Fibroblast of skin of left biceps (primary cell): ENCODE measurements around the gene TMC3.
"Not testable (repeated sequence)": the region's sequence is repeated elsewhere in the genome, so short reads cannot be mapped to it uniquely, and the experiment has no call there.

ENCODE experiments used
- DNase-seq, 2 experiments: peaks; one replicate each; pipeline ENCODE4 v3.0.0-alpha.2; 2013; ENCODE audit warnings: low read depth in 2 of 2

Gene TMC3

GRCh38 chr15:81384891-81385720, 11.1 kb upstream of the TMC3 start:
- DNase-seq, result no peak

DNA sequence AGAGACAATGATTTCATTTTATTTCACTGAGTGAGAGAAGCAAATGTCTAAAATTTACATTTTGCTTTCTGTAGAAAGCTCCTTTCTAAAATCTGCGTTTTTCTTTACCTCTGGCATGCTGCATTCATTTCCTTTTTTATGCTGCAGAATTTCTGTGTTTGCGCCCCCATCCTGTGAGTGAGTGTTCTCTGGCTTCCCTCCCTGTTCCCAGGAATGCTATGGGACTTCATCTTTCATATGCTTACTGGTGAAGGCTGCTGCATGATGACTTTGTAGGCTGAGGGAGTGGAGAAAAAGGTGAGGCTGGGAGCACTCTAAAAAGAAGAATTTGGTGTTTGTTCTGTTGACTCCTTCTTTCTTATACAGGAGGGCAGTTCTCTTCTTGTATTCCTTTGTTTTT, 7.7 kb upstream of the TMC3 start:
- DNase-seq, result no peak

DNA sequence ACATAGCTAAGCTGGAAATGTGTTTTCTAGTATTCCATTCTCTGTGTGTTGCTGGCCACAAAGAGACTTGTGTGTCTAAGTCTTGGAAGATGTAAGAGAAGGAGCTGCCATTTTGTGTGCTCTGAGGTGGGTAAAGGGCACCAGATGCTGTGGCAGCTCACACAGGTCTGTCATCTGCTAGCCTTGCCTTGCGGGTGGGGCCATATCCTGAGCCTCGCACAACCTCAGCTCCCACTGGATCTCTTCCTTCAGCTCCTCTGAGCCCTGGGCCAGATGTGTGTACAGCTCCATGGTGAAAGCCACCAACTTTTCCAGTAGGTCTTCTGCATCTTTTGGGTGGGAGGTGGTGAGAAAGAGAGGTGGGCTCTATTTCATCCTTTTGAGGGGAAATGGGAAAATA, 6.7 kb upstream of the TMC3 start:
- DNase-seq, result no peak

DNA sequence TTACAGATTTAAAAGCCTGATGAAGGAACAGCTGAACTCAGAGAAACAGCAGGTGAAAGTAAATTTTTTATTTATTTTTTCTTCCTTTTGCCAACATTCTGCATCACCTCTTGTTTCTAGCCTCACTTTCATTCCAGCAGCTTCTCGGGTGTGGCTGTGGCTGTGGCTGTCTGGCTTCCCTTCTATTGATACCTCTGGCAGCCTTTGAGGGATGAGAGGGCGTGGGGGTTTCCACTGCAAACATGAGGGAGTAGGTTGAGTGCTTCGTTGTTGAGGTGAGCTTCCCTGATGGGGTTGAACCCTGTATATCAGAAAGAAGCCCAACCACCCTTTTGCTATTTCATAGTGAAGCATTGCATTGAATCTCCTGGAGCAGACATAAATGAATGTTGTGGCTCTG, 6.2 kb upstream of the TMC3 start:
- no peak for DNase-seq

GRCh38 chr15:81379269-81379668, 5.3 kb upstream of the TMC3 start:
- no peak for DNase-seq

GRCh38 chr15:81378443-81378842, 4.4 kb upstream of the TMC3 start:
- DNase-seq, result no peak

DNA sequence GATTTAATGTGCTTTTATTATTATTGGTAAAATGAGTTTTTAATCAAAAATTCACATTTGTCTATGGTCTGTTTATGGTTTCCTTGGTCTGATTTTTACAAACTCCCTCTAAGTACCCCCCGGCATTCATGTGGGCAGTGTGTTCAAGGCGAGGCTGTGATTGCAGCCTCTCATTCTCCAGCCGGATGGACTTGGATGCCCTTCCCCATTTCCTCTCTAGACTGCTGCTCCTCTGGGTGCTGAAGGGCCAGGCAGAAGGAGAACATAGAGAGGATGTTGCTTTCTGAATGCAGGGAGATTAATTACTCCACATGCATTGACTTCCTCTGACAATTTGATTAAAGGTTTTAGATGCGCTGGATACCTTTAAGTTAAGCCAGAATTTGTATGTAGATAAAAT, 3.9 kb upstream of the TMC3 start:
- DNase-seq, result no peak

- DNase-seq, result no peak
These were observed 2.2 kb upstream of the TMC3 start for GRCh38 chr15:81376231-81376630.

GRCh38 chr15:81375461-81375860, 1.4 kb upstream of the TMC3 start:
- DNase-seq, result no peak

- no peak for DNase-seq
These were observed 837 bp downstream of the TMC3 start for GRCh38 chr15:81373176-81373575.

DNA sequence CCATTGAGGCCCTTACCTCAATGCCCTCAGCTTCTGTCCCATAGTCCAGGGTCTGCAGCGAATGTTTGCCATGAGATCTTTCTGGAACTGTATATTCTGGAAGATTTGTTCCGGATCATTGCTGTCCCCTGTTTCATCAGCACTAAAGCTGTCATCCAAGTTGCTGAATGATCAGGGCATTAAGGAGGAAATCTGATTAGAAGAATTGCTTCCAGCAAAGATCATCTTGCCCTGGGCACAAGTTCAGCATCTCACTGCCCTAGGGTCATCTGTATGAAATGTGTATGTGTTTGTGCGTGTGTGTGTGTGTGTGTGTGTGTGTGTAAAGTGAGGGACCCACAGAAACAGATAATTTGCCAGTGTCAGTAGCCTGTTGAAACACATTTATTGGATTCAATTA, 1.4 kb downstream of the TMC3 start:
- DNase-seq, result no peak

GRCh38 chr15:81363718-81364500, 10.1 kb downstream of the TMC3 start:
- no peak for DNase-seq

GRCh38 chr15:81363276-81363675, 10.7 kb downstream of the TMC3 start:
- DNase-seq, result no peak

- DNase-seq, result no peak
These were observed 11.2 kb downstream of the TMC3 start for GRCh38 chr15:81362790-81363189.

- DNase-seq, result no peak
These were observed 12.1 kb downstream of the TMC3 start for GRCh38 chr15:81361891-81362290.

DNA sequence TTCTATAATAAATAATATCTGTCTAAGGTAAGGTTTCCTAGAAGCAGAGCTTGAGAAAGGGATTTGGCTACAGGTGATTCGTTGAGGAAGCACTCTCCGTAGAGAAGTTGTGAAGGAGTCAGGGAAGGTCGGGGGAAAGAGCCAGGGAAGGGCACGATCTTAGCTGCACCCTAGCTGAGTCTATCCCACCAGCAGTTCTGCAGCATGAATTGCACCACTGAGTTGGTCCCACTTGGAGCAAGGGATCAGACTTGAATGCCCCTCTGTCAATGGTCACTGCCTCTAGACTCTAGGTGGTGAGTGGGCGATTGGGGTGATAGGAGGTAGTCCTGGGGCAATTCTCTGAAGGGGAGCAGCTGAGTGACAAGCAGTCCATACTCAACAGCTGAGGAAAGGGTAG, 13.5 kb downstream of the TMC3 start:
- DNase-seq, result no peak

DNA sequence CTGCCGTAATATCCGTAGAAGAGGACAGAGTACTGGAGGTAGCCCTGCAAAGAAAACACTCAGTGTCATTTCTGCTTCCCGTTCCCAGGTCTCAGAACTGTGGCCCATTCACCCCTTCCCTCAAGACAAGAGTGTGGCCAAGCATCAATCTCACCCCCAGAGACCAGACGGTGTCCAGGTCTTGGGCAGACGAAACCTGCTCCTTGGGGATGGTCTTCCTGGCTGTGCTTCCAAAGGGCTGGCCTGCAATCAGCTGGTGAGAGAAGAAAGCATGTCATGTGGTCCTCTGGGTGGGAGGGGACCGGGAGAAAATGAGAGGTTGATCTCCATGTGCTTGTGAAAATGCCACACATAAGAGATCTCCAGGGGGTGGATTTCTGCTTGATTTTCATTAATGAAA, 15.8 kb downstream of the TMC3 start:
- DNase-seq, result no peak

DNA sequence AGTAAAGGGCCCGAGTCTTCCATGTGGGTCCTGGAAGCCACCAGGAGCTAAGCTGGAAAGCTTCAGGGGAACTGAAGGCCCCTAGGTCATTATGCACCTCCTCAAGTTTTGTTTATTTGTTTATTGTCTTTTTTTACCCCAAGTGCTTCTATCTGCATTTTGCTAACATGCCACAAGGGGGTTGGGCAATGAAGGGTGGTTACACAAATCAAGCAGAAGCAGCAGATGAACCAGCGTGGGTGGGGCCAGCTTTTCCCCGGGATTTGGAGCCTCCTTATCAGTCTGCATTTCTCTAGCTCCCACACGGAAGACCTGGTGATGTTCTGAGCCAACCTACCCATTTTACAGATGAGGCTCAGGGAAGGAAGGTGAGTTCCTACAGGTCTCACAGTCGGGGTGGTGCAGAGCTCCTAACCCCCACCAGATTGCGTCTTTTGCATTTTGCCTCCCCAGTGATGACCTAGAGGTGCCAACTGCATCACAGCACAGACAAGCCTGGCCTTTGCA, 16.8 kb downstream of the TMC3 start:
- no peak for DNase-seq

DNA sequence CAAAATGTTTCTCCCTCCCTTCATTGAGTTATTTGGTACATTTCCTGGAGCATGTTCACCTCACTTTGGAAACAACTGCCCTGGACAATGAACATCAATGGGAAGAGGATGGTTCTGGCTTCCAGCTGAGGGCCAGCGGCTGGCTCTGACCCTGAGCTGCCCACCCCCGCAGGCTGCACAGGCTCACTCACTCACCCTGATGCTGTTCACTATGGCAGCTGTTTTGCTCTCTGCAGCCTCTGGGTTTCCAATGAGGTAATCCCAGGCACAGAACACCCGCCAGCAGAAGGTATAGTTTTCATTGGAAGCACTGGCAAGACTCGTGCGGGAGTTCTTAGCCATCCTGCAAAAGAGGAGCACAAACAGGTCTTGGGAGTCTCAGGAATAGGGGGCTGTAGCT, 17.8 kb downstream of the TMC3 start:
- no peak for DNase-seq

DNA sequence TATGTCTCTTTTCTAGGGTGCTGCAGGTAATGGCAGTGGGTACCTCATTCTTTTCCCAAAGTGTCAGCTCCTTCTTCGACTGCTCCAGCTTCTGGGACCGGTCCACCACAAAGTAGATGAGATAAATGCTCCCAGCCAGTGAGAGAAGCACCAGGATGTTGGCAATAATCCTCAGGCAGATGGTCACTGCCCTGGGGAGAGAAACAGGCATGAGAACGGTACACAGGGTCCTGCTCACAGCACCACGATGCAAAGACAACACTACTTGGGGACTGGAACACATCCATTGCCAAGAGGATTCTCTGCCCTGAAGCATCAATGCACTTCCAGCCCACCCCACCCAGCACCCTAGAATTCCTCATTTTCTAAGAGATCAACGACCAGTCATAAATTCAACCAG, 22.4 kb downstream of the TMC3 start:
- DNase-seq, result no peak

- no peak for DNase-seq
These were observed 24.7 kb downstream of the TMC3 start for GRCh38 chr15:81349271-81349670.

- DNase-seq, result not testable (repeated sequence)
These were observed 25.3 kb downstream of the TMC3 start for GRCh38 chr15:81348691-81349090.

GRCh38 chr15:81347910-81348309, 26.1 kb downstream of the TMC3 start:
- DNase-seq, result no peak
